C4-2B (cell line): ENCODE measurements around the gene AUTS2.

Experiments used
- H3K27ac ChIP-seq: fragments of 450-650 bp; 2 replicates; pipeline ENCODE4 v1.5.1; 2017
- ZFX ChIP-seq: fragments of 450-650 bp; IDR thresholded peaks from 2 replicates; pipeline ENCODE4 v1.6.1; 2017
- TF ChIP-seq, protein P1 (sequence below): fragments of 450-650 bp; conservative IDR thresholded peaks from 2 replicates; pipeline ENCODE4 v1.5.1; 2017; ENCODE audit warnings: mild to moderate bottlenecking

AUTS2 gene

DNA sequence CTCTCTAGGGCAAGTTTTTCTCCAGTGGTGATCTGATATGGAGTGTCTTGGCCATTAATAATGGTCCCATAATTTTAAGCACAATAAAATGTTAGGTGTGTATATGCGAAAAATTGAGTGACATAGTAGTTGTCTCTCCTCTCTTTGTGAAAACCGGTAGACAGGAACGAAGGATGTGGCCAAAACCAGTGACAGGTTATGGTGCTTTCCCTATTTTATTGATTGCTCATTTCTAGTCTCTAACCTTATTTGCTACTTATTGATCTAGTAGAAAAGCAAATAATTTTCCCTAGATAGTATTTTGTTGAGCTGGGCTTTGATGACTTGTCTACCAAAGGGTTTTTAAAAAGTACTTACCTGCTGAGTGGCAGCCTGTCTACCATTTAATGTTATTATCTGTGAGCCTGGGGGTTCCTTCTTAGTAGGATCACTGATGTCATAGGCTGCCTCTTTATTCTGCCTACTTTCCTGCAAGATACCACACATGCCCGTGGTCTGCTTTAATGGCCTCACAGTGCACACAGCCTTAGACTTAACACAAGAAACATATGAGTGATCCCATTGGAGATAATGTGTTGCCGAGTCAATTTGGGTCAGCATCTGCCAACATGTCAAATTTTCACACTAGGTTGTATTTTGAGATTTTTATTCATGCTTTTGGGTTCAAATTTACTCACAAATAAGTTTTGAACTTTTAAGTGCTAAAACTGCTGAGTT lies 100.0 kb downstream of the AUTS2 start:
- TF ChIP-seq, protein P1, sequence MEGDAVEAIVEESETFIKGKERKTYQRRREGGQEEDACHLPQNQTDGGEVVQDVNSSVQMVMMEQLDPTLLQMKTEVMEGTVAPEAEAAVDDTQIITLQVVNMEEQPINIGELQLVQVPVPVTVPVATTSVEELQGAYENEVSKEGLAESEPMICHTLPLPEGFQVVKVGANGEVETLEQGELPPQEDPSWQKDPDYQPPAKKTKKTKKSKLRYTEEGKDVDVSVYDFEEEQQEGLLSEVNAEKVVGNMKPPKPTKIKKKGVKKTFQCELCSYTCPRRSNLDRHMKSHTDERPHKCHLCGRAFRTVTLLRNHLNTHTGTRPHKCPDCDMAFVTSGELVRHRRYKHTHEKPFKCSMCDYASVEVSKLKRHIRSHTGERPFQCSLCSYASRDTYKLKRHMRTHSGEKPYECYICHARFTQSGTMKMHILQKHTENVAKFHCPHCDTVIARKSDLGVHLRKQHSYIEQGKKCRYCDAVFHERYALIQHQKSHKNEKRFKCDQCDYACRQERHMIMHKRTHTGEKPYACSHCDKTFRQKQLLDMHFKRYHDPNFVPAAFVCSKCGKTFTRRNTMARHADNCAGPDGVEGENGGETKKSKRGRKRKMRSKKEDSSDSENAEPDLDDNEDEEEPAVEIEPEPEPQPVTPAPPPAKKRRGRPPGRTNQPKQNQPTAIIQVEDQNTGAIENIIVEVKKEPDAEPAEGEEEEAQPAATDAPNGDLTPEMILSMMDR, result no peak
- no peak for TF ChIP-seq ZFX
- no peak overlapping the region for H3K27ac ChIP-seq

DNA sequence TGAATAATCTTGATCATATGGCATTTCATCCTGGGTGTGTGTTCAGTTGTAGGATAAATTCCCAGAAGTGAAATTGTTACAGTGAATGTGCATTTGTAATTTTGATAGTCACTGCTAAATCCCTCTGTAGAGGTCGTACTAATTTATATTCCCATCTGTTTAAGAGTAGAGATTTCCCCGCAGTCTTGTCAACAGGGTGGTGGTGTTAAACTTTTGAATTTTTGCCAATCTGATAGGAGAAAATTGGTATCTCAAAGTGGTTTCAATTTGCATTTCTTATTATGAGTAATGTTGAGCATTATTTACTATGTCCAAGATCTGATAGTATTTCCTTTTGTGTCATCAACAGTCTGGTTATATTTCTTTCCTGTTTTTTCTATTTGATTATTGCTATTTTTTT lies 101.7 kb downstream of the AUTS2 start:
- no peak overlapping the region for H3K27ac ChIP-seq

DNA sequence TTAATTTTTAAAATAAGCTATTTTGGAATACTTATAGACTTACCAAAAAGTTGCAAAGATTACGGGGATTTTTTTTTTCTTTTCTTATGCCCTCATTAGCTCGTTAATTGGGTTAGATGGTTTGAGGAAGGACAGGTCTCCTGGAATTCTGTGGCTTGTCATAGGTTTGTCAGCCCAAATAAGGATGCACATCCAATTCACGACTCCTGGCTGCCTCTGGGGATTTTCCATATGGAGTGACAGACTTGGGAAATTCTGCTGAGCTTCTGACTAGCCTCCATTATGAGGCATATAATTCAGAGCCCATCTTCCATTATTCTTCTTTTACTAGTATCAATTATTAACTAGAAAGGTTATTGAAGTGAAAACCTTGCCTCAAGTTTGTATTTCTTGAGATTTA lies 102.1 kb downstream of the AUTS2 start:
- TF ChIP-seq, protein P1, result no peak
- no peak for TF ChIP-seq ZFX
- no peak overlapping the region for H3K27ac ChIP-seq

More for the DNA sequence above, 101.7 kb downstream of the AUTS2 start:
- TF ChIP-seq, protein P1, result no peak
- TF ChIP-seq ZFX, result no peak

DNA sequence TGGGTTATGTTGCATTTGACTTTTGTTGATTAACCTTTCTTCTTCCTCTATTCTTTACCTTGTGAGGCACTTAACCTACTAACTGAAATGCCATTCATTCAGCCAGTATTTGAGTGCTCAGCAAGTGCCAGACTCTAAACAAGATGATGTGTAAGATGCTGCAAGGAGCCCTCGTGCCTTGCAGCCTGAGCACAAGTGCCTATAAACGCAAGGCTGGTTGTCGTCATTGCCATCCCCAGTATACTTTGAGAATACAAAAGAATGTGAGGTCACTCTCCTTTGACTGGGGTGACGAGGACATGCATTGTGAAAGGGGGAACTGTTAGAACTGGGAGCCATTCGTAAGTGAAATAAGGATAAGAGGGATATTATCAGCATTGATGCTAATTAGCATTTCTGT lies 103.0 kb downstream of the AUTS2 start:
- no peak overlapping the region for H3K27ac ChIP-seq

DNA sequence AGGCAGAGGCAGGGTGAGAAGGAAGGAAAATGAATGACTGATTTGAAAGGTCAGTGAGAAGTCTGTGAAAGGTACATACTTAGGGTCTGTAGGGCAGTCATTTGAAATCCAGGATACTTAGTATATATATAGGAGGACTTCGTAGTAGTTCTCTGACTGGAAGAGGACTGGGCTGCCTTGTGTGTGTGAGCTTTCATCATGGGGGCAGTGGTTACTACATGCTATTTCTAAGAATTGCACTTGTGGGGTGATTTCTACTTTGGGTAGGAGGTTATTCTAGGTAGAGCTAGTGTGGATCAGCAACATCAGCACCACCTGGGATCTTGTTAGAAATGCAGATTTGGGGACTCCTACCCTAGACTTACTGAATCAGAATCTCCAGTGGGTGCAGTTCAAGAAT lies 104.1 kb downstream of the AUTS2 start:
- no peak overlapping the region for H3K27ac ChIP-seq
- TF ChIP-seq, protein P1, result no peak
- TF ChIP-seq ZFX, result no peak

More for the DNA sequence above, 103.0 kb downstream of the AUTS2 start:
- TF ChIP-seq, protein P1, result no peak
- TF ChIP-seq ZFX, result no peak

DNA sequence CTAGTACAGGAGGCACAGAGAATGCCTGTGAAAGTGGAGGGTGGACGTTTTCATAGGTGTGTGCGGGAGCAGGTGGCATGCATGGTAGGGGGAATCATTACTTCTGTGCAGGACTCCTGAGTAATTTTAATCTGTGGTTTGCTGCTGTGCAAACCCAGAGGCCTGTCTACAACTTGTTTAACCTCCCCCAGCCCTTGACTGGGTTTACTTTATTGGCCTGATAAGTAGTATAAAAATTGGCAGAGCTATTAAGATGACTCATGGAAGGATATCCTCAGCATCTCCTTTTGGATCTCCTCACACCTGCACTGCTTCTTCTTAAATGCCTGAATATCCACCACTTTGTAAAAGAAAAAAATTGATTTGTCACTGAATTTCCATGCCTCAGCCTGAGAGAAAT lies 104.8 kb downstream of the AUTS2 start:
- no peak overlapping the region for H3K27ac ChIP-seq
- TF ChIP-seq, protein P1, result no peak

DNA sequence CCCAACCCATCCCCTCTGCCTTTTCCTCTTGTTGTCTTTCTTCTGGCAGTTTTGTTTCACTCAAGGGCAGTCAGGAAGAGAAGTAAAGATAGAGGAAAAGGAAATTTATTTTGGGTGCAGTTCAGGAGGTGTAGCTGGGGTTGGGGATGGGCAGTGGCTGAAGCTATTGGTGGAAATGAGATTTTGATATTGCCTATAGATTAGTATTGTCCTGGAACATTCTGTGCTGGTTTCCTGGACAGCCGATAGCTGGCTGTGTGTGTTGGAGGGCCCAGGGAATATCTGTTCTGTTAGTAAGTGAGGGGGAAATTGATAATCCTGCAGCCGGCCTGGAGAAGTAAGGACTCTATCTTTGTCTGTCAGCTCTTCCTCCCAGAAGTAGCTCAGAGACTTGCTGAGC lies 107.8 kb downstream of the AUTS2 start:
- no peak overlapping the region for H3K27ac ChIP-seq
- TF ChIP-seq, protein P1, result no peak
- no peak for TF ChIP-seq ZFX
